Germinal center (tissue), 1 donor: ENCODE measurements around the gene POU2F2.

Source experiments
- DNase-seq: peaks from one replicate; pipeline ENCODE4 v3.0.0; 2012; ENCODE audit warnings: mixed read lengths, low spot score

POU2F2 gene

GRCh38 chr19:42154471-42155323, 22.5 kb upstream of the POU2F2 start:
- no peak for DNase-seq

GRCh38 chr19:42153672-42154433, 21.6 kb upstream of the POU2F2 start:
- no peak for DNase-seq

GRCh38 chr19:42152910-42153671, 20.8 kb upstream of the POU2F2 start:
- no peak for DNase-seq

DNA sequence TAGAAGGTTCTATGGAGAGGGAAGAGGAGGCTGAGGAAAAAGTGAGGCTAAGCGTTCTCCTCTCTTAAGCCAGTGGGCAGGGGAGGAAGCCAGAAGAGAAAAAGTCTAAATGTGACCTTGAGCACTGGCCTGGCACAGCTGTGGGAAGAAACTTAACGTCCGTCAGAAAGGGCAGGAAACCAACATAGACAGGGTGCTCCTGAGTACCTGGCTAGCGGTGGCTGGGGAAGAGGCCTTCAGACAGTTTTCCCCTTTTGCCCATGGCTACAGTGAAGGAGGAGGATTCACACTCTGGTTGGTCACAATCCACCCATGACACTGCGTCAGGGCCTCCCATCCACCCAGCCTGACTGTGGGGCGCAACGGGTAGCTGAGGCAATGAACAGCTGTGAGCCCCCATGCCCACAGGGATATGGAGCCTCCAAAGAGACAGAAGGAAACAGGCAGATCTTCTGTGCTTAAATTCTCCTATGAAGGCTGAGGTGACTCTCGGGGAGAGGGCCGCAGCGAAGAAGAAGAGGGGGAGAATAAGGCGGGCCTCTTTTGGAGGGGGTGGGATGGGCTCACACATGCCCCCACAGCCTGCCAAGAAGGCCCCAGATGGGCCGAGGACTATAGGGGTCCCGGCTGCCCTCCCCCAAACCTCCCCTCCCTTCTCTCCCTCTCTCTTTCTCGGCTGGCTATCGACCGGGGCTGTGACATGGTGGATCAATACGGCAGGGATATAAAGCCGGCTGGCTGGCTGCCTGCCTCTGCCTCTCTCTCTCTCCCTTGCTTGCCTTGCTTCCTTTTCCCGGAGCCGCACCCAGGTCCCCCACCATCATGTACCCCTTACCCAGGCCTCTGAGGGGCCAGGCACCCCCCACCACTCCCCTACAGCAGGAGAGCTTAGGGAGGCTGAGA, 19.8 kb upstream of the POU2F2 start:
- DNase-seq: no peak

- DNase-seq: no peak
Measured at GRCh38 chr19:42150911-42151361, 18.7 kb upstream of the POU2F2 start.

- DNase-seq: no peak
Measured at GRCh38 chr19:42150364-42150763, 18.1 kb upstream of the POU2F2 start.

GRCh38 chr19:42149447-42150202, 17.4 kb upstream of the POU2F2 start:
- DNase-seq: no peak

- DNase-seq: no peak
Measured at GRCh38 chr19:42148266-42148665, 16.0 kb upstream of the POU2F2 start.

DNA sequence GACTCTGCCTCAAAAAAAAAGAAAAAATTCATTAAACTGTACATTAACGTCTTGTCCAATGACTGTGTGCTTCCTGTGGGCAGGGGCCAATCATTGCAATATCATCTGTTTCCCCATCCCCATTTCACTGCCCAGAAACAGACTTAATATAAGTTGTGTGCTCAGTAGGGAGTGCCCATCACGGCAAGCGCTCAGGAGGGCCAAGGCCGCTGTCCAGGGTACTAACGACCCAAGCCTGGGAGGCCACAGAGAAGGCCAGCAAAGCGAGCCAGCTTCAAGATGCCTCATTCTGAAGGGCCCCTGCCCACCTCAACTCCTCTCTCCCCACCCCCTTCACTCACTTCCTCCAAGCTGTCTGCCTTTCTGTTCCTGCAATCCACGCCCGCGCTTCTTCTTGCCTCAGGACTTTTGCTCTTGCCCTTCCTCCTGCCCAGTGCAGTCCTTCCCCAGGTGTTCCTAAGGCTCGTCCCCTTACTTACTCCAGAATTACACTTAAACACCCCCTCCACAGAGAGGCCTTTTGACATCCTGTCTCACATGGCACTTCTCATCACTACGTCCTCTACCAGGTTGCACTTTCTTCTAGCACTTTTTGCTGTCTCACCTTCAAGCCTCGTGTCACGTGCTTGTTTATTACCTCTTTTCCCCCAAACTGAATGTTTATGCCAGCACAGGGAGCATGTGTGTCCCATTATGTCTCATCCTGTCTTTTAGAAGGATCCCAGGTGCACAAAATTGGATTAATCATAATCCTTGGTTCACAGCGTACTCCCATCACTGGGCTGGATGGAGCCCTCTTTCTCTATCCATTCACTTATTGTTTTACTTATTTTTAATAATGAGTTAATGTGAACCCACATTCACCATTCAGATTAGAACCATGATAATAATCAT, 11.3 kb upstream of the POU2F2 start:
- DNase-seq: no peak

GRCh38 chr19:42140125-42140754, 8.0 kb upstream of the POU2F2 start:
- no peak for DNase-seq

DNA sequence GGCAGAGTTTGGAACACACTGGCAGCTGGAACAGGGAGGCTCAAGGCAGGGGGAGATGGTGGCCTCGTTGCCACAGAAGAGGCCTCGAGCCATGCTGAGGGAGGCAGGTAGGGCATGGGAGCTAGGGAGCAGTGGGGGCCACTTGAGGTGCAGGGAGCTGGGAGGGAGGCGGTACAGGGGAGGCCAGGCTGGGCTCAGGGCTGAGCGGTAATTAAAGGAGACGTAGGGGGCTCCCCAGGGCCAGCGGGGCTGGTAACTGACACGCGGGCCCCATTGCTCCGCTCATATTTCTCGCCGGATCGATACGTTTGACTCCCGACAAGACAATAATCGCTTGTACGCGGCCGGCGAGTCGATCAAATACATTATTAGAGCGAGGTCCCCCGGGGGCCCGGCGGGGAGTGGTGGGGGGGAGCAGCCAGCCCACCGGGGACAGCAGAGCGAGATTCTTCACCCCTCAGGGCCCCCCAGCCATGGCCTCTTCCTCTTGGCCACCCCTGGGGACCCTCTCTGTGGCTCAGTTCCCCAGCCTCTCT, 2.4 kb upstream of the POU2F2 start:
- no peak for DNase-seq

GRCh38 chr19:42132851-42133528, 744 bp upstream of the POU2F2 start:
- peak; percentile 87 for DNase-seq

DNA sequence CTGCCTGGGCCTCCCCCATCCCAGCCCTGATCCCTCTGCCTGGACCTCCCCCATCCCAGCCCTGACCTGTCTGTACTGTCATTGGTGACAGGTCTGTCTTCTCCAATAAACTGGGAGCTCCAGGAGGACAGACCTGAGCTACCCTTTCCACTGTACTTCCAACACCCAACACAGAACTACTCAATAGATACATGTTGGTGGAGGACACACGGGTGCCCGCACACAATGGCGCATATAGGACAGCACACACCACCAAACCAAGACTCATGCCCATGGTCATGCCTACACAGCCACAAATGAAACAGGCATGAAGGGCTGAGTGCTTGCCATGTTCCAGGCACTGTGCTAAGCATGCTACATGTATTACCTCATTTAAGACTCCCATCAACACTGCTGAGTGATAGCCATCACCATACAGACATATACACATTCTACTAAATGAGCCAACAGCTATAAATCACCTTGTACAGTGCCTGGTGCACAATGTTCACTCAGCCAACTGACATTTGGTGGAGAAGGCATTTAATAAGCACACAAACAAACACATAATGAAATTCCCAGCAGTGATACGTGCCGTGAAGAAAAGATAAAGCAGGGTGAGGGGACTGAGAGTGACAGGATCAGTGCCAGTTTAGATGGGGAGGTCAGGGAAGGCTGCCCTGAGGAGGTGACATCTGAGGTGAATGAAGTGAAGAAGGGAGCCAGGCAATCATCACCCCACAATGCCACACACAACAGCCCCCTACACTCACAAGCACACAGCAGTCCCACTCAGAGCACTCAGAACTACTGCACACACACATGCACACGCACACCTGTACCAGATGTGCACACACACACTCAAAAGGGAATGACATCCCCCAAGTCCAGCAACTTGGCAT, 857 bp downstream of the POU2F2 start:
- DNase-seq: no peak

DNA sequence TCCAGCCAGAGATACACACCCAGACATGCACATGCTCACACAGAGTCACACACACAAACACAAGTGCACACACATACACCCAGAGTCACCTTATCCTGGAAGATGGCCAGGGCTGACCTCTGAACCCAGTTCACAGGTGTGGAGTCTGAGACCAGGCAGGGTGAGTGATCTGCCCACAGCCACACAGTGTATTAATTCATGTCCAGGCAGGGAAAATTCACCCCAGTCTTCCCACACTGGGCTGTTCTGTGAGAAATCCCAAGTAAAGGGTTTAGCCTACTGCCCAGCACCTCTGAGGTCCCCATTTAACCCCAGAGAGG, 2.0 kb downstream of the POU2F2 start:
- DNase-seq: no peak

DNA sequence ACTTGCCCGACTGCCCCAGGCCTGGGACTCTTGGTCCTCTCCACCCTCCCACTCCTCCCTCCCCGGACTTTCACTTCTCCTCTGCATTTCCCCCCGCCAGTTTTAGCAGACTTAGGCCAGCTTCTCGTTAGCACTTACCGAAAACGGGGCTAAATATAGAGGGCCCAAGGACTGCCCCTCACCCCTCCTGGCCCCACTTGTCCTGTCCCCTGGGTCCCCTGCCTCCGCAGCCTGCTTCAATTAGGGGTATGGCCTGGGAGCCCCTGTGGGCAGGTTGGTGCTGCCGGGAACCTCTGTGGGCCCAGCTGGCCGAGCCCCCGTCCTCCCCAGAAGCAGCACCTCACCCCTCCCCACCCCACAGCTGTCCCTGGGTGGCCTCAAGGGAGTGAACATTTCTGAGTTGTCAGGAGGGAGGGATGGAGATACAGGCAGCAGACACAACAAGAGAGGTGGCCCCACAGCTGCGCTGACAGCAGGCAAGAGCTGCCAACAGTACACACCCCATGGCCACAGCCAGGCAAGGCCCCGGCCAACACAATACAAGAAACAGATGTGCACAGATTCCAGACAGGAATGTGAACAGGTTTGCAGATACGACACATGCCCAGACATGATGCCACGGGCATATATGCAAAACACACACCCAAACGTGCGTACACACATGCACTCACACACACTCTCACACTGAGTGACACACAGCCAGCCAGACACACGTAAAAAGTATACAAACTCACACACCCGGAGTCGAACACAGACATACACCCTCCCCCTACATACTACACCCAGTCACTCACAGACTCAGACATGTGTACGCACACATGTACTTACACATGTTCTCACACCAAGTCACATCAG, 2.6 kb downstream of the POU2F2 start:
- peak; percentile 87 for DNase-seq

DNA sequence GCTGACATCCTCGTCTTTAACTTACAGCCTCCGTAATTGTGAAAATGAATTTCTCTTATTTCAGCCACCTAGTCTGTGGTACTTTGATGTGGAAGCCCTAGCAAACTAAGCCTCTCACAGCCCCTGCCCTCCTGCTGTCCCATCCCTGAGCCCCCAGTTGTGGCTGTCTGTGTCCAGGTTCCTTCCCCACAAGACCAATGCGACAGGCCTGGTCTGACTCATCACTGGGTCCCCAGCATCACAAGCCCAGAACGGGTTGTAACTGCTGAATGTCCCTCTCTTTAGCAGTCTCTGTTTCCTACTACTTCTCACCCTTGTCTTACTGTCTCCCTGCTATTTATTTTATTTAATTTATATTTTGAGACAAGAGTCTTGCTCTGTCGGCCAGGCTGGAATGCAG, 5.7 kb downstream of the POU2F2 start:
- DNase-seq: no peak
